GM12875 (cell line): ENCODE measurements around the gene CHCHD3.

Experiments
- H3K4me3 ChIP-seq: one replicate; pipeline ENCODE4 v1.5.1; 2011; ENCODE audit warnings: low read depth, low read length, control low read depth
- TF ChIP-seq, protein P1 (sequence below): IDR thresholded peaks from 2 replicates; pipeline ENCODE4 v1.5.1; 2011; ENCODE audit warnings: low read depth, mild to moderate bottlenecking, control low read depth, inconsistent platforms, low read length, moderate library complexity, borderline replicate concordance; ENCODE audit not compliant: insufficient read depth

Gene CHCHD3

DNA sequence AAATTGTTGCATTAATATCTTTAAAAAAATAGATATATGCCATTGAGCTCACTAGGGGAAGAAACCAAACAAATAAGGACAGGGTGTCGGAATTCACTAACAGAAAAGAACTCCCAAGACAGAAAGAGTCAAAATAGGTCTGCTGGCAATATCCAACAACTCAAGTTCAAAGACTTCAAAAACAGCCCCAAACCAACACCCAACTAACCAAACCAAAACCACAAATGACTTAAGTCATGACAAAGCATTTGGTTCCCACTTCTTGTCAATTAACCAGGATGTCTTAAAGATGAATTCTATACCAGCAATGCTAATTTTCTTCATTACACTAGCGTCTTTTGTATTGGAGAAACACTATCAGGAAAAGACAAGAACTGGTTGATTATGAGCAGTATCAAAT, 256.7 kb downstream of the CHCHD3 start:
- TF ChIP-seq, protein P1, sequence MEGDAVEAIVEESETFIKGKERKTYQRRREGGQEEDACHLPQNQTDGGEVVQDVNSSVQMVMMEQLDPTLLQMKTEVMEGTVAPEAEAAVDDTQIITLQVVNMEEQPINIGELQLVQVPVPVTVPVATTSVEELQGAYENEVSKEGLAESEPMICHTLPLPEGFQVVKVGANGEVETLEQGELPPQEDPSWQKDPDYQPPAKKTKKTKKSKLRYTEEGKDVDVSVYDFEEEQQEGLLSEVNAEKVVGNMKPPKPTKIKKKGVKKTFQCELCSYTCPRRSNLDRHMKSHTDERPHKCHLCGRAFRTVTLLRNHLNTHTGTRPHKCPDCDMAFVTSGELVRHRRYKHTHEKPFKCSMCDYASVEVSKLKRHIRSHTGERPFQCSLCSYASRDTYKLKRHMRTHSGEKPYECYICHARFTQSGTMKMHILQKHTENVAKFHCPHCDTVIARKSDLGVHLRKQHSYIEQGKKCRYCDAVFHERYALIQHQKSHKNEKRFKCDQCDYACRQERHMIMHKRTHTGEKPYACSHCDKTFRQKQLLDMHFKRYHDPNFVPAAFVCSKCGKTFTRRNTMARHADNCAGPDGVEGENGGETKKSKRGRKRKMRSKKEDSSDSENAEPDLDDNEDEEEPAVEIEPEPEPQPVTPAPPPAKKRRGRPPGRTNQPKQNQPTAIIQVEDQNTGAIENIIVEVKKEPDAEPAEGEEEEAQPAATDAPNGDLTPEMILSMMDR, result no peak
- H3K4me3 ChIP-seq, result no peak overlapping the region

DNA sequence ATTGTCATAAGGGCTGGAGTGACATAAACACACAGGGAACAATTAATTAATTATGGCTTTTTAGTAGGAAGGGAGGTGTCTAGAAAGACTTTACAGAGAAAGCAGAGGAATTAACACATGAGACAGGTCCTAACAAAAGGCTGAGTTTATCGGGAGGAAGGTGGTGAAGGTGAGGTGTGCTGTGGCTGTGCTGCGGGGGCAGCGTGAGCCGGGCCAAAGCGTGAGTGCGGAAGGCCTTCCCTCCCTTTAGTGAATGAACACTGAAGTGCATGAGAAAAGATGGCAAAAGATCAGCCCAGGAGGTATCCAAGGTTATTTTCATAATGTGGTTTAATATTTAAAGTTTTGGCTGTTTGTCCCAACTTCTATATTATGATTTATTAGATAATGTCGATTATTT, 262.2 kb downstream of the CHCHD3 start:
- H3K4me3 ChIP-seq, result no peak overlapping the region
- TF ChIP-seq, protein P1, result no peak

DNA sequence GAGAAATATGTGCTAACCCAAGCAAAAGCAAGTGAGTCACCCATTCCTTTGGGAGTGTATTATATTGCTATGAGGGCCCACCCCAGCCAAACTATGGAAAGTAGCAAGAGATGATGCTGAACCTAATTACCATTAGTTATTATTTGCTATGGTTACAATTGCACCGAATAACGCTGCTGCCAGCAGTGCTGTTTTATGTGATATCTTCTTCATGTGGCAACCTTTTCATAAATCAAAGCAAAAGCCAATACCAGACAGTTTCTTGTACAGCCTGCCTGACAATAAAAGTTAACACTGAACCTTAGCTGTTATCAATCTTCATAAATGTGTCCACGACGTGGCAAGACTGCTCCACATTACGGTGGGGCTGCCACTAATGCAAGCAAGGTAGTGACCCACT, 263.9 kb downstream of the CHCHD3 start:
- H3K4me3 ChIP-seq, result no peak overlapping the region
- TF ChIP-seq, protein P1, result no peak

DNA sequence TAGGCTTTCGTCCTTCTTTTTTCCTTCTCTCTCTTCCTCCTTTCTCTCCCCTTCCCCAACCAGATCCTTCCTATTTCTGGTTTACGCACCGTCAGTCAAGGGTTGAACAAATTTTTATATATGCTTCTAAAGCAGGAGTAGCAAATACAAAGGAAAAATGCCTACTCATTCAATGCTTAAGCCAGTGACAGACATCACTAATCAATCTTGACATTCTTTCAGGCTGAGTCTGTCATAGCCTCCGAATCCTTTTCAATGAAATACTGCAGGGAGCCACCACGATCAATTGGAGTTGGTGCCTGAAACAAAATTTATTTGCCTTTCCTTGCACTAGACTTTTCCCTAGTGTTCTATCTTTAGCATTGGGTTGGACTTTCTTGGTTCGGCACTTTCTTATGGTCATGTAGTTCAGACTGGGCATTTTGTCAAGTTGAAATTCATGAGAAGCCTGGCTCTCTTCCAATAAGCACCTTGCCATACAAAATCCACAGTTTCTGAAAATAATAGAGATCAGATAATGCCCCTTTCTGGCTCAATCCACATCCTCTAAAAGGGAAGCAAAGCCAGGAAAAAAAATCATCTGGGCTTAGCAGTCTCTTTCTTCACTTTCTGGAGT, 266.1 kb downstream of the CHCHD3 start:
- TF ChIP-seq, protein P1, result no peak
- H3K4me3 ChIP-seq, result no peak overlapping the region

DNA sequence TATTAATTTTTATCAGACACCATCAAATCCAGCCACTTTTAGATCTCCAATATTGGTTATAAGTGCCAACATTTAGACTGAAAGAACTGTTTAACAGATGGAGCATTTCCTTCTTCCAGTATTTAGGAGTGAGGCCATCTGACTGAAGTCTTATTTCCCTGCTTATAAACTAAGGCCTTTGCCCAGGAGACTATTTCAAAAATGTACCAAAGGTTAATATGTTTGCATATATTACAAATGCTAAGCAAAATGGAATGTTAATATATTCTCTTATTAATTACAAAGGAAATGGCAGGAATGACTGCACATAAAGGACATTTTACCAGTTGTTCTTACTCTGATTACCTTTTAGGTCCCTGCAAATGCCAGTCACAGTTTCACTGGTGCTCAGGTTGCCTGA, 266.8 kb downstream of the CHCHD3 start:
- TF ChIP-seq, protein P1, result no peak
- no peak overlapping the region for H3K4me3 ChIP-seq

DNA sequence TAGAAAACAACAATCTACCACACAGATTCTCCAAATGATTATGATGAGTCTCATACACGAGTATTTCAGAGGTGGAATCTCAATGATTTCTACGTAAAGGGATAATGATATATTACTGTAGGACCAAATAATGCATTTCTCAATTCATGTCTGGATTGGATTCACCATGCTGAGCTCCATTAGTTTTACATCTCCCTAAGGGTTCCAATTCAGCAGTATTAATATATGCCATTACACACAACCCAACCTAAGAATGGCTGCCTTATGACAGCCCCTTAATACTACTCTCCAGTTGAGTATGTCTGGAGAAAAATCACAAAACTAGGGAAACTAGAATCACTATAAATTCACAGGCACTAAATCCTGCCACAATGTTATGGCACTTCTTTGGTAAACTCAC, 271.3 kb downstream of the CHCHD3 start:
- TF ChIP-seq, protein P1, result no peak
- no peak overlapping the region for H3K4me3 ChIP-seq

DNA sequence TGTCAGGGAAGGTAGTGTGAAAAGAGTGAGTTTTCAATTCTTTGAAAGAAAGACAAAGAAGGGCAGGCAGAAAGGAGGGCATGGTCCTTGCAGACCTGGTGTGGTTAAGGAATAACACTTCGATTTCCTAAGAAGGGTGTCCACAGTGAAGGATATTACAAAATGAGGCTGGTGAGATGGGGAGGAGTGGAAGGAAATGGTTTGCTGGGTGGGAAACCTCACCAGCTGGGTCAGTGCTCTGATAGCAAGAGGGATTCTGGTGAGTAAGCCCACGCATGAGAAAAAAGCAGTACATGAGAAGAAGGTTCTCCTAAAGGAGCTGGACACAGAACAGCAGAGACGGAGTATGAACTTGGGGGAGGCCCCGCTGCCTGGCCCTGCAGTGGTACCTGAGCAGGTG, 275.1 kb downstream of the CHCHD3 start:
- no peak overlapping the region for H3K4me3 ChIP-seq
- TF ChIP-seq, protein P1, result no peak
